Stimulated activated CD8-positive, alpha-beta memory T cell treated with anti-CD3 and anti-CD28 coated beads, Interleukin-4, amount 100 ng/mL, for 24 hours (primary cell): ENCODE results near the gene CNNM1.

Experiments used
- DNase-seq: peaks from one replicate; pipeline ENCODE4 v3.0.0-alpha.2; 2020; ENCODE audit warnings: low read depth

CNNM1 gene

DNA sequence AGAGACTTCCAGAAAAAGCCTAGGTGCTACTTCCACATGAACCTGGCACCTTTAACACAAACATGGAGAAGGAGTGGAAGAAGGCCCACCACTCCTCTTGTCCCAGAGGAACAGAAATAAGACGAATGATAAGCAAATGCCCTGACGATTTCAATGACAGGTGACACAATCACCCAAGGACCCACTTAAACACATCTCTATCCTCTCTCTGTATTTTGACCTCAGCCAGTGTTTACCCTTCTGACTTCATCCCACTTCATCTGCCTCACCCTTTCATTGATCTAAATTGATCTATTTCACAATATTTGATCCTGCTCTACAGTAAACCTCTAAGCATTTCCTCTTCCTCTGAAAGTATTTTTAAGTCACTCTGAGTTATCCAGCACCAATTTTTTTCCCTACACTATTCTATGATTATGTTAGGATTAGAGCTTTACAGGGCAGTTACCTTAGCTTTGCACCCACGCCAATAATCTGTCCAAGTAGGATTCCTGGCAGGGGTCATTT is 92.1 kb downstream of the CNNM1 start:
- DNase-seq = no peak

DNA sequence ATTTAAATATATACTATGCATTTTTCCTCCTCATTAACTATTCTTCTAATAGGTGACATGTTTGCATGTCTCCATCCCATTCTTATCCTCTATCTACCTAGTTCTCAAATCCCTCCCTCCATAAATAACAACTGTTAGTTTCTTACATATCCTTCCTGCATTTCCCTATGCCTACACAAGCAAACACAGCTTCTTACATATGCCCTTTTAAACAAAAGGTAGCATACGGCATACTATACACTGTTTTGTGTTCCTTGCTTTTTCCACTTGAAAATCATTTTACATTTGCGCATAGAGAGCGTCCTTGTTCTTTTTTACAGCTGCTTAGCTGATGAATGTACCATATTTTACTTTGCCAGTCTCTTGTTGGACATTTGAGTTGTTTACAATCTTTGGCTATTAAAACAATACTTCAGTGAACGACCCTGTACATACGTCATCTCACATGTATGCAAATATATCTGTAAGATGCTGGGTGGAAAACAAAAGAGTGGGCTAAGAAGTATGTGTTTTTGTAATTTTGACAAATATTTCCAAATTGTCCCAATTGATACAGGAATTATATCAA is 93.5 kb downstream of the CNNM1 start:
- DNase-seq = no peak

DNA sequence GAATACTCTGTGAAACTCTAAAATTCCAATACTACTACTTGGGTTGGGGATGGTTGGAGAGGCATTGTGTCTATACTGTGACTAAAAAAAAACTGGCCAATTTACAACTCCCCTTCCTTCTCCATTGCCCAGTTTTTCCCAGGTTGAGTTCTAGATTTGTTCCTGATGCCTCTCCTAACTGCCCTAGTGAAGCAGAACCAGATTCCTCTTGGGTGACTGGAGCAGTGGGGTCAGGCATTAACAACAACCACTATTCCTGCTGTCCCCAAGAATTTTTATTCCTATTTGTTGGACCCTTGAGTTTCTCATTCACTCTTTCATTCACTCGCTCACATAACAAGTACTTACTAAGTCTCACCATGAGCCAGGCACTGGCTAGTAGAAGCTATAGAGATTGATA is 95.5 kb downstream of the CNNM1 start:
- no peak for DNase-seq

DNA sequence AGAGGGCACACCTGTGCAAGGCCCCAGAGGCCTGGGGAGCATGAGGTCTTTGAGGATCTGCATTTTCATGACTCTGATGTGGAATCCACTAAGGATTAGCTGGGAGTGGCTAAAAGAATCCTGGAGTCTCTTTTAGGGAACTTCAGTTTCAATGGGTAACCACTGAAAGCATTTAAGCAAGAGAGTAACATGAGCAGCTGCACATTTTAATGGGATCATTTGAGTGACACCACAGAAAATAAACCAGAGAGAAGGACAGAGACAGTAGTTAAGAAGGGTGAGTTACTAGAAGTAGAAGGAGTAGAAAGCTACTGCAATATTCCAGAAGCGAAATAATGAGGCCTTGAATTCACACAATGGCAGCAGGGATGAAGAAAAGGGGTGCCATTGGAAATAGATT is 96.0 kb downstream of the CNNM1 start:
- DNase-seq = no peak

DNA sequence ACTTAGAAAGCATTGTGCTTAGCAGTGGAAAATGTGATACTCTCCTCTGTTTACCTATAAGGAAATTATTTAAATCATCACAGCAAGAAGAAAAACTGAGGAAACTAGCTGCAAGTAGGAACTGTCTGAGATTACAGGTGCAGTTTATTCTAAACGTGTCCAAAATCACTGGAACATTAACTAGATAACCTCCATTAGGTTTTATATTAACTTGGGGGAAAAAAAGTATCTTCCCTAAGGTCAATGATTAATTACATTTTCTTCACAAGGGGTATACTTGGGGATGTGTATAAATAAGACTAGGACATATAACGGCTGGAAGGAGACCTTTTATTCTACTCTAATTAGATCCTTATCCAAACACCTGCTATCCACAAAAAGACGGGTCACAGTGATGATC is 97.5 kb downstream of the CNNM1 start:
- DNase-seq = no peak

DNA sequence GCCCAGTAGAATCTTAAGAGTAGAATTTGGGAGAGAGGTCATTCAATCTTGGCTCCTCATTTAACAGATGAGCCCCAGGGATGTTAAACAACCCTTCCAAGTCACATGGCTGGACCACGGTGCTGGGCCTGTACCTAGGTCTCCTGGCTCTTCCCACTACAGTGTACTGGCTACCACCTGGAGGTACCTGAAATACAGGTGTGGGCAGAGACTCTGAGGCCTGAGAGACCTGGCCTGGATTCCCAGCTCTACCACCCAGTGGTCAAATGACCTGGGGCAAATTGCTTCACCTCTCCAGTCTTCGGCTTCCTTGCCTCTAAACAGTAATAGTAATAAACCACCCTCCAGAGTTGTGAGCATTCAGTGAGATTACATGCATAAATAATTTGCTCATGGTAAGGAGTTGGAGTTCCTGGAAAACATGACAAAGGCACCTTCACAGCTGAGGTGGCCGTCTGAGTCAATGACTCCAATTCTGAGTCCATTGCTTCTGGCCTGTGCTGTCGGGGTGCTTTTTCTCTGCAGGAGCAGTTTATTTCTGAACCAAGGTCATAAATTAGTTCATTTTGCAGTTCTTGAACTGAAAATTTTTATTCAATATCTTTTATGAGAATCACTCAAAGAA is 98.5 kb downstream of the CNNM1 start:
- DNase-seq = no peak

DNA sequence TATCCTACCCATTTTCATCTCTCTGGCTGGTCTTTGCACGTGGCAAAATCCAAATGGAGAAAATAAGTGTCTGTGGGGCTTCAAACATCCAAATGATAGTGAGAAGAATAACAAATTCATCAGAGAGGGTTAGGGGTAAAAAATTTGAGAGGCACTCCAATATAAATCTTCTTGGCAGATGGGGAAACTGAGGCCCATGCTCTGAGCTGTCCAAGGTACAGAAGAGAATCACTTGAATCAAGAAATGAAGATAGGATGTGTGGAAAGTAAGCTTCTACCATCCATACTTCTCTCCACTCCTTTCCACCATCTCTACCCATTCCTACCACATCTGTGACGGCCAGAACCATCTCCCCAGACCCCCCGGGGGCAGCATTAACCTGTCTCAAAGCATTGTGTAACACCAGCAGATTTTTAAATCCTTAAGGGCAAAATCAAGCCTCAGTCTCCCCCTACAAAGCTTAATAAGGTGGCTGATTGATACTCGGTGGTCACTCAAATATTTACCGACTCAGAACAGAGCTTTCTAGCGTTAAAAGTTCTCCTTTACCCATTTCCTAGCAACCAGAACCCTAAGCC is 100.5 kb downstream of the CNNM1 start:
- DNase-seq = no peak

DNA sequence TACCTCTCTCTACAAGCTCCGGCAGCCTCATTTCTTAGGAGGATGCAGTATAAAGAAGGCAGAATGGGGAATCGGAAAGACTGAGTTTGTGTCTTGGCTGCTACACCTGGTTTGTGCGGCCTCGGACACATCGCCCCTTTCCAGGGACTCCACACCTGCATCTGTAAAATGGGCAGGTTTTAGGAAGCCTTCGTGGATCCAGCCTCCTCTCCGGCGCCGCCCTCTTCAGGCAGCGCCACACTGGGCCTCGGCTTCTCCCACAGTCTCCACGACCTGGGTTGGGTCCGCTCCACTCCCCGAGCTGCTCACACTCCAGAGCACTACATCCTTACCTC is 100.9 kb downstream of the CNNM1 start:
- no peak for DNase-seq

DNA sequence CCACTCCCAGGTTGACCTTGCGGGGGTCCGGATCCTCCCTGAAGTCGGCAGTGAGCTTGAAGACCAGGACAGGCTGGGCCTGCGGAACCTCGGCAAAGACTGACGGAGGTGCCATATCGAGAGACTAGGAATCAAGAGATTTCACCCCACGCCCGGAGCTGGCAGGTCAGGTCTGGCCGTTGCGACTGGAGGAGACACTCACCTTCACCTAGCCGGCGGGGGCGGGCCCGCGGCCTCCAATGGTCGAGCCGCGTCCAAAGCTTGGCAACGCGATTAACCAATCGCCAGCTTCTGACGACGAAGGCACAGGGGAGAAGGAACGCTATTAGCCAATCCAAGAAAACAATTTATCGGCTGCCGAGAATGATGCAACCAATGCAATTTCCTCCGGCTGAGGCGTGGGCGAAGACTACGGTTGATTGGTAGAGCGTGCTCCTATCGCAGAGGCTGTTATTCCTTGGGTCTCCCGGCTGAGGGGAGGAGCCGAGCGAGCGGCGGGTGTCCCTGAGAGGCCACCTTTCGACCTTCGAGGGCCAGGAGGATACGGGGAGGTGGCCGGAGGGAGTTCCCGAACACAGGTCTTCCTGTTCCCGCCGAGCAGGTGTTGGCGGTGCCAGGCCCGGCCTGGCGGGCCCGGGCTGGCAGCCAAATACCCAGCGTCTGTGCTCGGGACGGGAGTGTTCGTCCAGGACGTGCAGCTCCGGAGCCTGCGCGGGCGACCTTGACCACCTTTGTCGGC is 101.5 kb downstream of the CNNM1 start, which contains the start of gene GOT1:
Gene GOT1, minus strand, starts transcription at position 174 of the 739 bp plus-strand sequence. Its CDS starts 59 bp downstream, at position 115.
- peak; percentile 89 for DNase-seq

DNA sequence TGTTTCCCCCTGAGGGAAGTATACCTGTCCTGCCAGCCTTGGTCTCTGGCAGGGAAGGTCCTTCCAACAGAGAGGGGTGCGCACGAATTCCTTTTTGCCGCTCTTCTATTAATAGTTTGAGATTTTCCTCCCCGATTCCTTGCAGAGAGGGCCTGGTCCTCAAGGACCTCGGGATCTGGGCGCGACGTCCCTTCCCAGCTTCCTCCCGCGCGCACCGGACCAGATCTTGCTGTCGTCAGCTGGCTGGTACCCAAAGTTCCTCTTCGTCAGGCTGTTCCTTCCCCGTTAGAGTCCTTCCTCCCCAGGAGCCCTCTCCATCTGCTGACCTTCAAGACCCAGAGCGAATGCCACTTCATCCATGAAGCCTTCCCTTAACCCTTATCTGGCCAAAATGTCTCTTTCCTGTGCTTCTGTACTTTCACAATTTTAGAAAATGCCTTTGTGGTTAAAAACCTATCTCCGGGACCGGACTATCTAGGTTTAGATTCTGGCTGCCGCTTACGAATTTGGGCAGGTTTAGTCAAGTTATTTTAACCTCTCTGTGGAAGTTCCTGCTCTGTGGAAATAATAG is 102.1 kb downstream of the CNNM1 start:
- DNase-seq = no peak

DNA sequence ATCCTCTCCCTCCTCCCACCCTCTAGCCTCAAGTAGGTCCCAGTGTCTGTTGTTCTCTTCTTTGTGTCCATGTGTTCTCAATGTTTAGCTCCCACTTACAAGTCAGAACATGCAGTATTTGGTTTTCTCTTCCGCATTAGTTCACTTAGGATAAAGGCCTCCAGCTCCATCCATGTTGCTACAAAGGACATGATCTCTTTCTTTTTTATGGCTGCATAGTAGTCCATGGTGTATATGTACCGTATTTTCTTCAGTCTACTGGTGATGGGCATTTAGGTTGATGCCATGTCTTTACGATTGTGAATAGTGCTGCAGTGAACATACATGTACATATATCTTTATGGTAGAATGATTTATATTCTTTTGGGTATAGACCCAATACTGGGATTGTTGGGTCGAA is 102.9 kb downstream of the CNNM1 start:
- no peak for DNase-seq

DNA sequence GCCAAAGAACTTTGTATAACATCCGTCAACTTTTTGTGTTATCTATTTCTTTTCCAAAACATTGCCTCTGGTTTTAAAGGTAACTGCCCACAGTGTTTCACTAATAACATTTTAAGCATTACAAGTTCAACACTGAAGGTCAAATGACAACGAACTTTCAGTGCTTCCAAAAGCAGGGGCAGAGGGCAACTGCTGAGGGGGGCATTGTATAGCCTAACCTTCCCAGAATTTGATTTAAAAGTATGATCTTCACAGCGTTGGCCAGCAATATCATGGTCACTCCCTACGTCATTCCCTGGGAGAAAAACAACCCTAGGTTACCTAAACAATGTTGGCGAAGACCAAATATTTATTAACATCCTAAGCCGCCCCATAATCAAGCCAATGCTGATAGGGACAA is 103.7 kb downstream of the CNNM1 start:
- no peak for DNase-seq

DNA sequence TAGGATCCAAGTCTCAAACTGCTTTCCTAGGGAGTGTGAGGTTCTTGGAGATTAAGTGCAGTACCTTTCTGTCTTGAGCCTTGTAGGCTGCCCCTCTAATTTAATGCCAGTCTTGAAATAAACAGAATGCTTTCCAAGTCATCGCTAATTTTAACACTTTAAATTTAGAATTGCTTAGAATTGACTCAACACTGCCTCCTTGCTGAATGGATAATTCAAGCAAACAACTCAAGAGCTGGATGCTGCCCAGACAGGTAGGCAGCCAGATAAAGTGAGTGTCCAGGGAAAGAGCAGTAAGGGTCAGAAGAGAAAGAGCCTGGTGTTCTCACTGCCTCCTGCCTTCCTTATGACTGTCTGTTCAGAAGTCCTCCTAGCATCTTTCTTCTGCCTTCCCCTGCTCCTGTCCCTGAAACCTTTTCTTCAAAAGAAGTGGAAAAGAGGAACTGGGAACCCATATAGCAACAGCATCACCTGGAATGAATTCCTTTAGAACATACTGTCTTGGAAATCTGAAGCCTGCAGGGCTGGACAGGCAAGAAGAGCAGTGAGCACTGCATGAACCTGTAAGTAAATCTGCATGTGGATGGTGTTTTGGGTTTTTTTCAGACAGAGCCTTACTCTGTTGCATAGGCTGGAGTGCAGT is 104.3 kb downstream of the CNNM1 start:
- DNase-seq = no peak

DNA sequence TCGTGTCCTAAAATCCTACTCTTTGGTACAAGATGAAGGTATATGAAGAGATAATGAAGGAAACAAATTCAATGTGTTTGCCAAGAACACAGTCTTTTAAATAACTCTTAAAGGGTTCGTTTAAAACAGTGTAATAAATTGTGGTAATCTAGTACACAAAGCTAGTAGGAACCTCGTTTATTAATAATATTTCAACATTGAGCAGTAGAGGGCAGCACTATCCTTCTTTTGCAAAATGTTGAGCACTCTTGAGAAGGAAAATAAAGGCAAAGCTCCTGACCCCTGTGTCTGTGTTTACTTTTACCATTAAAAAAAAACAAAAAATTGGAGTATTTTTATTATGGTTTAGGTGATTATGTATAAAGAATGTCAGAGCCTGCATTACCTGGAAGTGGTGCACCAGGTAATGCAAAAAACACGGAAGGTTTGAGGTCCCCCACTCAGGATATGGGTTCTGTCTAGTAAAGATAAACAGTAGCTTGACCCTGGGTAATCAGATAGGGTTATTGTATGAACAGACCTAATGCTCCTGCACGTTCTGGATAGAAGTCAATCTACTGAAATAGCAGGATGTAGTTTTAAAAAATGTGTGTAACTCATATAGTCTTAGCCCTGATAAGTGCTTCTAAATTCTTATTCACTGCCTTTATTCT is 107.0 kb downstream of the CNNM1 start:
- no peak for DNase-seq

DNA sequence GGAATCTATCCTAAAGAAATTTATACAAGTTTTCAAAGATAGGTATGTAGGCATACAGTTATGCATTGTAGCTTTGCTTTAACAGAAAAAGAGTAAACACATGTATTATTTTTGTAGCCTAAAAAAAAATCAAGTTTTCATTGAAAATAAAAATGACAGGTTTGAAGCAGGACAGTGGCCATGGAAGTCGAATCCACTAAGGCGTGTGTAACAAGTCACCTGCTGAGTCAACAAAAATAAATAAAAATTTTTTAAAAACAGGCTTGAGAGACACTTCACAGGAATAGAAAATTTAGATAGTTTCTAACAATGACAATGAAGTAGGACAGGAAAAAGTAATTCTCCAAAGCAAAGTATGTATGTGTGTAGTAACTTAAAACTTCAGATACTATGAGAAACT is 109.7 kb downstream of the CNNM1 start:
- DNase-seq = no peak

DNA sequence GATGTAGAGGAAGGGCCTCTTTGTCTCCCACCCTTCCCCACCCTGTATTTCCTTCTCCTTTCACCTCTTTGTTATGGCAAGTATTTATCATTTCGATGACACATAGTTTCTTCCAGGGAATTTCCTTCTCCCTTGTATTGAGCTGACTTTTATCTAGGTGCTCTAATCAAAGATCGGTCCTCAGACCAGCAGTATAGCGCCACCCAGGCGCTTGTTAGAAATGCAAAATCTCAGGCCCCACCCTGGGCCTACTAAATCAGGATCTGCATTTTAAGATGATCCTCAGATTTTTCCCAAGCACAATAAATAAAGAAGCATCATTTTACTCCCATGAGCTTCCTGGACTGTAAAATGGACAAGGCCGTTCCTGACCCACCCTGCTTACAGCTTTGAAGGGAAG is 113.2 kb downstream of the CNNM1 start:
- DNase-seq = no peak

DNA sequence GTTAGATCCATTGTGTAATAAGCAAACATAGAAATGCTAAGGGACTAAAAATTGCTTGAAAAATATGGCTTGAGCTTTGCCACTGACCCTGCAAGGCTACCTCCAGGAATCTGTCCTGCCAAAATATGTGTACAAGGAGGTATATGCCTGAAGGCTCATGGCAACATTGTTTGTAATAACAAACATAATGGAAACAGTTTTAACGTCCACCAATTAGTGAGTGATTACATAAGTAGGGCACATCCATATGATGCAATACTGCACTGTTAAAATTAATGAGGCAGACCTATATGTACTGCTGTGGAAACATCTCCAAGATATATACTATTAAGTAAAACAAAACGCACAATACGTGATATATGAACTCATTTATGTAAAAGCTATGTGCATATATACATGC is 114.3 kb downstream of the CNNM1 start:
- no peak for DNase-seq
